Stimulated activated CD8-positive, alpha-beta memory T cell treated with anti-CD3 and anti-CD28 coated beads, Interleukin-15, amount 100 ng/mL, for 4 hours (primary cell): ENCODE results near the gene TLN1.

Experiments used
- DNase-seq, 2 donors: peaks; one replicate each; pipeline ENCODE4 v3.0.0-alpha.2; 2020; ENCODE audit warnings: low read depth in 2 of 2

The TLN1 gene

GRCh38 chr9:35705372-35705771 lies 26.6 kb downstream of the TLN1 start:
- no peak for DNase-seq

GRCh38 chr9:35703906-35704672 lies 27.9 kb downstream of the TLN1 start:
- DNase-seq, result no peak

- DNase-seq, result no peak
These were observed 29.3 kb downstream of the TLN1 start for GRCh38 chr9:35702696-35703095.

GRCh38 chr9:35700942-35701341 lies 31.1 kb downstream of the TLN1 start:
- DNase-seq, result no peak

GRCh38 chr9:35700031-35700430 lies 32.0 kb downstream of the TLN1 start:
- no peak for DNase-seq

- DNase-seq, result no peak
These were observed 33.8 kb downstream of the TLN1 start for GRCh38 chr9:35698231-35698630.

- DNase-seq, result no peak
These were observed 34.5 kb downstream of the TLN1 start for GRCh38 chr9:35697486-35697885.

- DNase-seq, result peak in 1 of 2 donors; percentile 33
These were observed 35.3 kb downstream of the TLN1 start for GRCh38 chr9:35696520-35697215.

- no peak for DNase-seq
These were observed 36.0 kb downstream of the TLN1 start for GRCh38 chr9:35695943-35696401.

- DNase-seq, result no peak
These were observed 40.2 kb downstream of the TLN1 start for GRCh38 chr9:35691757-35692301.

- no peak for DNase-seq
These were observed 40.7 kb downstream of the TLN1 start for GRCh38 chr9:35691334-35691650.

- DNase-seq, result no peak
These were observed 41.2 kb downstream of the TLN1 start for GRCh38 chr9:35690614-35691333.

GRCh38 chr9:35690294-35690613 lies 41.7 kb downstream of the TLN1 start:
- no peak for DNase-seq

GRCh38 chr9:35689542-35690293 lies 42.3 kb downstream of the TLN1 start, which contains the start of gene TPM2:
TPM2 (minus strand) TSS chr9:35689925; CDS start chr9:35689817, 108 bp downstream.
- no peak for DNase-seq

- no peak for DNase-seq
These were observed 43.1 kb downstream of the TLN1 start for GRCh38 chr9:35688558-35689541.

GRCh38 chr9:35687972-35688557 lies 43.9 kb downstream of the TLN1 start:
- DNase-seq, result no peak

- no peak for DNase-seq
These were observed 44.7 kb downstream of the TLN1 start for GRCh38 chr9:35687306-35687705.

GRCh38 chr9:35686222-35687203 lies 45.5 kb downstream of the TLN1 start:
- no peak for DNase-seq

- DNase-seq, result no peak
These were observed 46.5 kb downstream of the TLN1 start for GRCh38 chr9:35685506-35685905.
